Stimulated activated memory B cell treated with anti-CD40 and anti-IgM and Interleukin-4, amounts not matched to agents 10 μg/mL and 1 μg/mL and 100 μg/mL, for 72 hours (primary cell): Measurements from ENCODE around the gene MBNL3.

Experiments used
- ATAC-seq: fragments of 150-1000 bp; cut with Tn5 transposase; 2 replicates; pipeline ENCODE4 v1.10.0; 2021
- H3K27ac Mint-ChIP-seq: one replicate; pipeline ENCODE4 v1.8.0; 2022; ENCODE audit warnings: mild to moderate bottlenecking, mixed read lengths
- H3K27me3 Mint-ChIP-seq: one replicate; pipeline ENCODE4 v1.8.0; 2022; ENCODE audit warnings: mixed read lengths
- H3K36me3 Mint-ChIP-seq: one replicate; pipeline ENCODE4 v1.8.0; 2022; ENCODE audit warnings: mixed read lengths
- H3K4me1 Mint-ChIP-seq: one replicate; pipeline ENCODE4 v1.8.0; 2022; ENCODE audit warnings: mixed read lengths
- H3K4me3 Mint-ChIP-seq: one replicate; pipeline ENCODE4 v1.8.0; 2022; ENCODE audit warnings: mild to moderate bottlenecking, moderate library complexity, mixed read lengths
- H3K9me3 Mint-ChIP-seq: one replicate; pipeline ENCODE4 v1.8.0; 2022; ENCODE audit warnings: mixed read lengths

The MBNL3 gene

GRCh38 chrX:132488819-132489577, at the start of gene MBNL3:
Gene MBNL3, minus strand, starts transcription at chrX:132489038. Its CDS starts 49,427 bp downstream, at chrX:132439611.
- peak; percentile 89 for ATAC-seq
- Mint-ChIP-seq H3K4me1 (peaks cover 27% of the 10 kb centered on the region), H3K4me3 (peak within 1 kb of the TSS; percentile 99), H3K27ac (peak within 1 kb of the TSS; percentile 99), H3K36me3 (no peaks in the 10 kb centered on the region), H3K9me3 (no peaks in the 10 kb centered on the region), H3K27me3 (no peaks in the 10 kb centered on the region)

- no peaks in the 10 kb centered on the region for H3K27me3 Mint-ChIP-seq
Measured at GRCh38 chrX:132533409-132533808, 44.6 kb upstream of the MBNL3 start.

GRCh38 chrX:132532913-132533312, 44.1 kb upstream of the MBNL3 start:
- no peak for ATAC-seq
- Mint-ChIP-seq H3K27me3 (no peaks in the 10 kb centered on the region), H3K9me3 (no peaks in the 10 kb centered on the region), H3K27ac (no peak overlapping the region), H3K4me3 (no peak overlapping the region), H3K4me1 (peaks cover 6% of the 10 kb centered on the region), H3K36me3 (no peaks in the 10 kb centered on the region)

More at GRCh38 chrX:132533409-132533808, 44.6 kb upstream of the MBNL3 start:
- H3K27ac Mint-ChIP-seq = no peak overlapping the region
- ATAC-seq = no peak
- H3K36me3 Mint-ChIP-seq = no peaks in the 10 kb centered on the region
- H3K4me3 Mint-ChIP-seq = no peak overlapping the region
- peaks cover 6% of the 10 kb centered on the region for H3K4me1 Mint-ChIP-seq
- H3K9me3 Mint-ChIP-seq = no peaks in the 10 kb centered on the region

- Mint-ChIP-seq H3K4me1 (peaks cover 6% of the 10 kb centered on the region), H3K27ac (no peak overlapping the region), H3K36me3 (no peaks in the 10 kb centered on the region), H3K27me3 (no peaks in the 10 kb centered on the region), H3K4me3 (no peak overlapping the region), H3K9me3 (no peaks in the 10 kb centered on the region)
- no peak for ATAC-seq
Measured at GRCh38 chrX:132532097-132532496, 43.3 kb upstream of the MBNL3 start.

GRCh38 chrX:132520792-132521191, 32.0 kb upstream of the MBNL3 start:
- no peak for ATAC-seq
- Mint-ChIP-seq H3K9me3 (no peaks in the 10 kb centered on the region), H3K27ac (no peak overlapping the region), H3K4me3 (no peak overlapping the region), H3K27me3 (no peaks in the 10 kb centered on the region), H3K4me1 (no peaks in the 10 kb centered on the region), H3K36me3 (no peaks in the 10 kb centered on the region)

- Mint-ChIP-seq H3K27ac (no peak overlapping the region), H3K9me3 (no peaks in the 10 kb centered on the region), H3K36me3 (no peaks in the 10 kb centered on the region), H3K4me1 (no peaks in the 10 kb centered on the region), H3K27me3 (no peaks in the 10 kb centered on the region), H3K4me3 (no peak overlapping the region)
- no peak for ATAC-seq
Measured at GRCh38 chrX:132520213-132520612, 31.4 kb upstream of the MBNL3 start.

- H3K9me3 Mint-ChIP-seq = no peaks in the 10 kb centered on the region
- ATAC-seq = no peak
- H3K4me1 Mint-ChIP-seq = no peaks in the 10 kb centered on the region
- H3K27ac Mint-ChIP-seq = no peak overlapping the region
- no peaks in the 10 kb centered on the region for H3K27me3 Mint-ChIP-seq
- no peak overlapping the region for H3K4me3 Mint-ChIP-seq
- H3K36me3 Mint-ChIP-seq = no peaks in the 10 kb centered on the region
Measured at GRCh38 chrX:132518401-132518800, 29.6 kb upstream of the MBNL3 start.

DNA sequence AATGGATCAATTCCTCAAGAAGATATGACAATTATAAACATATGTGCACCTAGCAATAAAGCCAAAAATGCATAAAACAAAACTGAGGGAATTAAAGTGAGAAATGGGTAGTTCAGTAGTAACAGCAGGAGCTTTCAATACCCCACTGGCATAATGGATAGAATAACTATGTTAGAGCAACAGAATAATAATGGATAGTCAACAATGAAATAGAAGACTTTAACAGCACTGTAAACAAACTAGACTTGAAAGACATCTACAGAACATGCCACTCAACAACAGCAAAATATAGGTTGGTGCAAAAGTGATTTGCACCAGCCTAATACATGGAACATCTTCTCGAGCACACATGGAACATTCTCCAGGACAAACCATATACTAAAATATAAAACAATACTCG, 20.0 kb upstream of the MBNL3 start:
- Mint-ChIP-seq H3K27me3 (no peaks in the 10 kb centered on the region), H3K36me3 (no peaks in the 10 kb centered on the region), H3K4me3 (no peak overlapping the region), H3K4me1 (no peaks in the 10 kb centered on the region), H3K27ac (no peak overlapping the region), H3K9me3 (no peaks in the 10 kb centered on the region)
- ATAC-seq = no peak

GRCh38 chrX:132505116-132505515, 16.3 kb upstream of the MBNL3 start:
- no peaks in the 10 kb centered on the region for H3K36me3 Mint-ChIP-seq
- no peak overlapping the region for H3K4me3 Mint-ChIP-seq
- no peaks in the 10 kb centered on the region for H3K4me1 Mint-ChIP-seq
- H3K27ac Mint-ChIP-seq = no peak overlapping the region
- no peaks in the 10 kb centered on the region for H3K9me3 Mint-ChIP-seq
- no peaks in the 10 kb centered on the region for H3K27me3 Mint-ChIP-seq
- ATAC-seq = no peak

DNA sequence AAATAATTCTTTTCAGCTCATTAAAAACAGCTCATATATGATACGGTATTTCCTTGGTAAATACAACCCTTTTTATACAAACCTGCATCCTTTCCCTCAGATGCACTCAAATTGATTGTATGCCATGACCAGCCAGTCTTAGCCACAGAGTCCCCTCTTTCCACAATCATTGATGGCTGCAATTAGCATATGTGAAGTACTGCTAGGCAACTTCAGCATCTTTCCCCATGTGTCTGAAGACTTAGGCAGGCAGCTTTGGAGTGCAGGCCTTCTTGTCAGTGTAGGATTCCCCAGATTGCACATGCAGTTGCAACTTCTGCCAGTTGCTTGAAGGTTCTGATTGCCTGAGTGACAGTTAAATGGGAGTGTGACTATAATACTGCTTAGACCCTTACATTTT, 15.6 kb upstream of the MBNL3 start:
- no peak overlapping the region for H3K27ac Mint-ChIP-seq
- H3K9me3 Mint-ChIP-seq = no peaks in the 10 kb centered on the region

GRCh38 chrX:132501606-132502005, 12.8 kb upstream of the MBNL3 start:
- ATAC-seq = no peak
- Mint-ChIP-seq H3K4me1 (no peaks in the 10 kb centered on the region), H3K27me3 (no peaks in the 10 kb centered on the region)

More for the DNA sequence above, 15.6 kb upstream of the MBNL3 start:
- Mint-ChIP-seq H3K36me3 (no peaks in the 10 kb centered on the region), H3K4me1 (no peaks in the 10 kb centered on the region), H3K4me3 (no peak overlapping the region), H3K27me3 (no peaks in the 10 kb centered on the region)
- ATAC-seq = no peak

DNA sequence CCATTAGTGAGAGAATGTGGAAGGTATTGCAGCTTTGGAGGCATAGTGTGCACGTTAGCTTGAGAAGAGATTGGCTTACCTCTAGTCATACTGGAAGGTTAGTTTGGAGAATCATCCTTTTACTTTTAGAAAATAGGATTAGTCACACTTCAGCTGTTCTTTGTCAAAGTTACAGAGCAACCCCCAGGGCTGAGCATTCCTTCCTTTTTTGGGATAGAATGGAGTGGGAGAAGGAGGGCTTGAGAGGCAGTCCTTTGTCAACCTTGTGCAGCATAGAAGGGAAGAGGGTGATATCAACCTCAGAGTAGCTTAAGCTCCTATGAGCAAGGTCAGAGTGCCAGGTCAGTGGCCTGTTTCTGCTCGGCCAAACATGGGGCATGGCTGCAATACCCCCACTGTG, 8.6 kb upstream of the MBNL3 start:
- H3K27ac Mint-ChIP-seq = no peak overlapping the region
- no peak for ATAC-seq
- H3K27me3 Mint-ChIP-seq = no peaks in the 10 kb centered on the region
- no peaks in the 10 kb centered on the region for H3K36me3 Mint-ChIP-seq
- no peak overlapping the region for H3K4me3 Mint-ChIP-seq
- no peaks in the 10 kb centered on the region for H3K4me1 Mint-ChIP-seq
- H3K9me3 Mint-ChIP-seq = no peaks in the 10 kb centered on the region

More at GRCh38 chrX:132501606-132502005, 12.8 kb upstream of the MBNL3 start:
- Mint-ChIP-seq H3K4me3 (no peak overlapping the region), H3K27ac (no peak overlapping the region), H3K9me3 (no peaks in the 10 kb centered on the region), H3K36me3 (no peaks in the 10 kb centered on the region)

- ATAC-seq = no peak
- no peaks in the 10 kb centered on the region for H3K9me3 Mint-ChIP-seq
Measured at GRCh38 chrX:132493095-132493494, 4.3 kb upstream of the MBNL3 start.

GRCh38 chrX:132491191-132491590, 2.4 kb upstream of the MBNL3 start:
- H3K27me3 Mint-ChIP-seq = no peaks in the 10 kb centered on the region
- peak; percentile 69 for ATAC-seq
- peaks cover 18% of the 10 kb centered on the region for H3K4me1 Mint-ChIP-seq
- no peaks in the 10 kb centered on the region for H3K36me3 Mint-ChIP-seq
- H3K27ac Mint-ChIP-seq = peak overlapping the region; percentile 99
- H3K4me3 Mint-ChIP-seq = peak overlapping the region; percentile 96
- H3K9me3 Mint-ChIP-seq = no peaks in the 10 kb centered on the region

More at GRCh38 chrX:132493095-132493494, 4.3 kb upstream of the MBNL3 start:
- H3K4me1 Mint-ChIP-seq = peaks cover 7% of the 10 kb centered on the region
- no peaks in the 10 kb centered on the region for H3K27me3 Mint-ChIP-seq
- no peak overlapping the region for H3K4me3 Mint-ChIP-seq
- no peaks in the 10 kb centered on the region for H3K36me3 Mint-ChIP-seq
- H3K27ac Mint-ChIP-seq = no peak overlapping the region

- H3K4me3 Mint-ChIP-seq = peak overlapping the region; percentile 99
- H3K27me3 Mint-ChIP-seq = no peaks in the 10 kb centered on the region
- H3K36me3 Mint-ChIP-seq = no peaks in the 10 kb centered on the region
- peak; percentile 54 for ATAC-seq
- peaks cover 25% of the 10 kb centered on the region for H3K4me1 Mint-ChIP-seq
- H3K27ac Mint-ChIP-seq = peak overlapping the region; percentile 99
- H3K9me3 Mint-ChIP-seq = no peaks in the 10 kb centered on the region
Measured at GRCh38 chrX:132489578-132490419, 961 bp upstream of the MBNL3 start.
